Spleen (tissue), 11 donors: Measurements from ENCODE around the gene NF2. TPM values are rescaled to one million over a fixed set of nuclear protein-coding genes. Genes with fewer than 3 reads are reported as not detected.

Source experiments
- DNase-seq: peaks from one replicate; pipeline ENCODE4 v3.0.0-alpha.2; 2020
- H3K27ac ChIP-seq, 8 donors: fragments of 200-600 bp; sonication (generic) in 7 of 8; 1 replicate in 4 of 8; 2 replicates in 4 of 8; pipeline versions ENCODE4 v1.5.0 to v1.8.0; 2016 to 2021; ENCODE audit warnings: inconsistent platforms in 4 of 8, mild to moderate bottlenecking in 4 of 8, moderate library complexity in 1 of 8
- H3K27me3 ChIP-seq, 7 donors: fragments of 200-600 bp; sonication (generic) in 6 of 7; replicated peaks in 1 of 7; 1 replicate in 4 of 7; 2 replicates in 3 of 7; pipeline versions ENCODE4 v1.5.0 to v1.8.0; 2016 to 2021; ENCODE audit warnings: inconsistent platforms in 3 of 7, mild to moderate bottlenecking in 1 of 7
- H3K36me3 ChIP-seq, 6 donors: fragments of 200-600 bp; sonication (generic) in 5 of 6; 1 replicate in 4 of 6; 2 replicates in 2 of 6; pipeline versions ENCODE4 v1.5.0 to v1.8.0; 2016 to 2021; ENCODE audit warnings: inconsistent platforms in 2 of 6
- H3K4me1 ChIP-seq, 6 donors: fragments of 200-600 bp; sonication (generic) in 5 of 6; 1 replicate in 3 of 6; 2 replicates in 3 of 6; pipeline versions ENCODE4 v1.5.0 to v1.8.0; 2016 to 2021; ENCODE audit warnings: inconsistent platforms in 3 of 6
- H3K4me3 ChIP-seq, 8 donors: fragments of 200-600 bp; sonication (generic) in 7 of 8; 1 replicate in 4 of 8; 2 replicates in 4 of 8; pipeline versions ENCODE4 v1.5.0 to v1.8.0; 2016 to 2021; ENCODE audit warnings: inconsistent platforms in 4 of 8, mild to moderate bottlenecking in 4 of 8, moderate library complexity in 2 of 8
- H3K9me3 ChIP-seq, 8 donors: fragments of 200-600 bp; sonication (generic) in 7 of 8; 1 replicate in 4 of 8; 2 replicates in 4 of 8; pipeline versions ENCODE4 v1.5.0 to v1.8.0; 2016 to 2021; ENCODE audit warnings: inconsistent platforms in 4 of 8
- CTCF ChIP-seq, 11 experiments: fragments of 200-600 bp in 7 of 11; fragments of 450-650 bp in 4 of 11; sonication (generic) in 4 of 11; IDR thresholded peaks in 8 of 11; conservative IDR thresholded peaks in 3 of 11; 1 replicate in 7 of 11; 2 replicates in 4 of 11; pipeline versions ENCODE4 v1.4.0 to v1.8.0; 2016 to 2021; ENCODE audit warnings: antibody characterized with exemption in 11 of 11, inconsistent platforms in 4 of 11, mild to moderate bottlenecking in 1 of 11
- POLR2A ChIP-seq, 3 donors: fragments of 450-650 bp; IDR thresholded peaks; one replicate each; pipeline ENCODE4 v1.5.1; 2017; ENCODE audit warnings: antibody characterized with exemption in 3 of 3, mild to moderate bottlenecking in 1 of 3
- POLR2AphosphoS5 ChIP-seq, 3 donors: sonication (generic); formaldehyde crosslinking; IDR thresholded peaks; one replicate each; pipeline ENCODE4 v1.5.1; 2017; ENCODE audit warnings: antibody characterized with exemption in 3 of 3
- WGBS, 5 donors: extraction: QIAGEN DNeasy Blood & Tissue Kit in 3 of 5; methylation state at CpG; one replicate each; pipeline versions ENCODE4 v1.1.5 to v1.1.7; 2013 to 2018; 5-methylcytosine and 5-hydroxymethylcytosine counted together
- intact Hi-C: fragments of 100-400 bp; cut with DNase I; formaldehyde crosslinking; loops from one replicate; pipeline ENCODE4 v1.15.0; 2023; ENCODE audit warnings: low total_unique reads
- polyA plus RNA-seq, 3 donors: library from polyadenylated mRNA; stranded (reverse); fragments of 200-250 nt; gene quantifications; one replicate each; pipeline ENCODE4 v1.2.1, GENCODE V29; 2013
- total RNA-seq, 7 donors: library from RNA; depleted of rRNA in 3 of 7; stranded (reverse); fragments of >200 nt in 3 of 7; fragmentation: NEBNext Ultra II Directional in 4 of 7; extraction: Animal tissue kit (Norgen Biotek cat#: 25700) in 4 of 7; gene quantifications; one replicate each; pipeline versions ENCODE4 v1.1.0 to v1.2.1, GENCODE V29; 2016 to 2021
- donor health status: healthy with polysubstance abuse.
- donor health status: DM: no; HTN: no; CAD: no; lungs with moderate emphysema.
- donor health status: DM: no; HTN: no; CAD: no.
- donor health status: Bipolar disorder and iron deficiency.
- donor health status: healthy.
- donor health status: DM: no; HTN: no; CAD: no.
- donor health status: DM: yes; HTN: yes; CAD: no.

The NF2 gene
- total and polyA plus RNA-seq, 10 donors: 3.9 to 42.9 (median 31.4) TPM

- no peak for DNase-seq
- Histone ChIP-seq H3K36me3 (peaks cover 0 to 14% (median 0%) of the 10 kb centered on the region in 6 donors), H3K27ac (no peak overlapping the region), H3K27me3 (no peaks in the 10 kb centered on the region), H3K4me3 (no peak overlapping the region), H3K4me1 (peaks cover 20 to 44% (median 27%) of the 10 kb centered on the region in 6 donors), H3K9me3 (peaks cover 0 to 12% (median 8%) of the 10 kb centered on the region in 8 donors)
- intact Hi-C loops: no loop called here
- TF ChIP-seq CTCF (IDR thresholded peaks at IDR 0.05 in 8 of 11, conservative IDR thresholded peaks at IDR 0.05 in 3 of 11): no peak
- no peak for TF ChIP-seq POLR2AphosphoS5 (IDR thresholded peaks at IDR 0.05)
- TF ChIP-seq POLR2A (IDR thresholded peaks at IDR 0.05): no peak
- WGBS, 5 donors: 74 to 91% (median 85%) methylated on average over 2 of the region's 2 CpGs
Observed at GRCh38 chr22:29607426-29607825, 4.0 kb downstream of the NF2 start.

DNA sequence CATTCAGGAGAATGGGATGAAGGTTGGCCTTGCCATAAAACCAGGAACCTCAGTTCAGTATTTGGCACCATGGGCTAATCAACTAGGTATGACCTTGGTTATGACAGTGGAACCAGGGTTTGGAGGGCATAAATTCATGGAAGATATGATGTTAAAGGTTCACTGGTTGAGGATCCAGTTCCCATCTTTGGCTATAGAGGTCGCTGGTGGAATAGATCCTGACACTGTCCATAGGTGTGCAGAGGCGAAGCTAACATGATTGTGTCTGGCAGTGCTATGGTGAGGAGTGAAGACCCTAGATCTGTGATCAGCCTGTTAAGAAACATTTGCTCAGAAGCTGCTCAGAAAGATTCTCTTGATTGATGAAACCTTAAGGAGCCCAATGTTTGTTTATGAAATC is 5.7 kb downstream of the NF2 start:
- DNase-seq: no peak
- 55 to 83% (median 77%) methylated on average over 2 of the region's 2 CpGs for WGBS, 5 donors
- Histone ChIP-seq H3K27me3 (no peaks in the 10 kb centered on the region), H3K27ac (no peak overlapping the region), H3K36me3 (peaks cover 0 to 14% (median 0%) of the 10 kb centered on the region in 6 donors), H3K4me3 (no peak overlapping the region), H3K9me3 (peaks cover 0 to 12% (median 8%) of the 10 kb centered on the region in 8 donors), H3K4me1 (peaks cover 15 to 34% (median 19%) of the 10 kb centered on the region in 6 donors)
- no peak for TF ChIP-seq CTCF (IDR thresholded peaks at IDR 0.05 in 8 of 11, conservative IDR thresholded peaks at IDR 0.05 in 3 of 11)
- intact Hi-C loops: no loop called here

DNA sequence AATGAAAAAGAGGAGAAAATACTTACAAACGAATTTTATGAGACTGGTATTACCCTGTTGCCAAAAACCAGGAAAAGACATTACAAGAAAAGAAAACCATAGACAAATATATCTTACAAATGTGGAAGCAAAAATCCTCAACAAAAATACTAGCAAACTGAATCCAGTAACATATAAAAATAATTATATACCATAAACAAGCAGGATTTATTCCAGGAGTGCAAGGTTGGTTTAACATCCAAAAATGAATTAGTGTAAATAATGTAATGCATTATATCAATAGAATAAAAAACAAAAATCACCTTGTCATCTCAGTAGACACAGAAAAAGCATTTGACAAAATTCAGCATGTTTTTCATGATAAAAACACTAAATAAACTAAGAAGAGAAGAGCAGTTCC is 7.3 kb downstream of the NF2 start:
- Histone ChIP-seq H3K9me3 (peaks cover 0 to 12% (median 8%) of the 10 kb centered on the region in 8 donors), H3K27ac (no peak overlapping the region), H3K4me1 (peaks cover 0 to 20% (median 3%) of the 10 kb centered on the region in 6 donors), H3K27me3 (no peaks in the 10 kb centered on the region), H3K4me3 (no peak overlapping the region), H3K36me3 (peaks cover 0 to 11% (median 0%) of the 10 kb centered on the region in 6 donors)
- no peak for DNase-seq
- WGBS, 5 donors: 91 to 96% (median 94%) methylated on average over 1 of the region's 1 CpG
- intact Hi-C loops: no loop called here
- no peak for TF ChIP-seq POLR2AphosphoS5 (IDR thresholded peaks at IDR 0.05)
- no peak for TF ChIP-seq POLR2A (IDR thresholded peaks at IDR 0.05)
- TF ChIP-seq CTCF (IDR thresholded peaks at IDR 0.05 in 8 of 11, conservative IDR thresholded peaks at IDR 0.05 in 3 of 11): no peak

GRCh38 chr22:29615705-29616327 is 12.4 kb downstream of the NF2 start:
- Histone ChIP-seq H3K27ac (no peak overlapping the region), H3K4me1 (peaks cover 0 to 23% (median 3%) of the 10 kb centered on the region in 6 donors), H3K4me3 (no peak overlapping the region), H3K9me3 (peaks cover 0 to 4% (median 3%) of the 10 kb centered on the region in 8 donors), H3K36me3 (no peaks in the 10 kb centered on the region), H3K27me3 (no peaks in the 10 kb centered on the region)
- 90 to 97% (median 95%) methylated on average over 4 of the region's 4 CpGs for WGBS, 5 donors
- intact Hi-C loops: no loop called here
- DNase-seq: no peak
- TF ChIP-seq POLR2AphosphoS5 (IDR thresholded peaks at IDR 0.05): no peak
- TF ChIP-seq CTCF (IDR thresholded peaks at IDR 0.05 in 8 of 11, conservative IDR thresholded peaks at IDR 0.05 in 3 of 11): no peak
- no peak for TF ChIP-seq POLR2A (IDR thresholded peaks at IDR 0.05)
